GM21447 (cell line): ENCODE measurements around the gene MRTFB.
A peak's percentile ranks its signal among the peaks of the same experiment; 100 is the strongest.

Experiments
- ATAC-seq: cut with Tn5 transposase; IDR thresholded peaks from one replicate; pipeline ENCODE4 v1.9.1; 2021; ENCODE audit not compliant: unreplicated experiment

MRTFB gene

GRCh38 chr16:14280541-14280940 is 209.4 kb downstream of the MRTFB start:
- ATAC-seq, result no peak

DNA sequence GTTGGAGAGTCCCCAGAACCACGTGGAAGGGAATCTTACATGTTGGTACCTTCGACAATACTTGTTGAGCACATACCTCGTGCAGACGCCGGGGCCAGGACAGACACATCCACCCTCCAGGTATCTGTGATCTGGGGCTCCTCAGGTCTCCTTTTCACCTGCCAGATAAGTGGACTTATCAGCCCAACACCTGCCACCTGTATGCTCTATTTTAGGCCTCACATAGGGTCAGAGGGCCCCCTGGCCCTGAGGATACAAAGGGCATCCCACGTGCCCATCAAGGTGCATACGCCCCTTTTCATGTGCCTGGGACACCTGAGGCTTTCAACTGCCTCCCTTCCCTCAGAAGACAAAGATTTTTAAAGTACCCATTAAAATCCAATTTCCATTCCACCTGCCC is 212.7 kb downstream of the MRTFB start:
- ATAC-seq, result no peak

DNA sequence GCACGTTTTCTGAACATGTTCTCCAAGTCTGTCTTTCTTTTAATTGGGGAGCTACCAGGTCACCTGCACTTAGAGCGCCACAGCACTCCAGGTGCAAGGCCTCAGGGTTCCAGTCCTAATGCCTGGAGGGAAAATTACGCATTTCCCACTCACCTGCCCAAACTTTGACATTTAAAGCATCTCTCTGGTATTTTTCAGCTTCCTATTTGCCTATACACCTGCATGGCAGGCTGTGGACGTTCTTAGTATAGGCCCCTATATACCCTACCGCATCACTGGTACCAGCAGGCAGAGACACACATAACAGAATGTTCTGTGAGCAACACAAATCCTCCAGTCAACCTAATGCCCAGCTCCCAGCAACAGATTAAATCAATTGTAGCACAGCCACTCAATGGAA is 213.3 kb downstream of the MRTFB start:
- ATAC-seq, result no peak

- peak; percentile 38 for ATAC-seq
These were observed 213.9 kb downstream of the MRTFB start for GRCh38 chr16:14284930-14285512.

- ATAC-seq, result peak; percentile 61
These were observed 214.6 kb downstream of the MRTFB start for GRCh38 chr16:14285513-14286367.

GRCh38 chr16:14286368-14287230 is 215.5 kb downstream of the MRTFB start:
- peak; percentile 32 for ATAC-seq

DNA sequence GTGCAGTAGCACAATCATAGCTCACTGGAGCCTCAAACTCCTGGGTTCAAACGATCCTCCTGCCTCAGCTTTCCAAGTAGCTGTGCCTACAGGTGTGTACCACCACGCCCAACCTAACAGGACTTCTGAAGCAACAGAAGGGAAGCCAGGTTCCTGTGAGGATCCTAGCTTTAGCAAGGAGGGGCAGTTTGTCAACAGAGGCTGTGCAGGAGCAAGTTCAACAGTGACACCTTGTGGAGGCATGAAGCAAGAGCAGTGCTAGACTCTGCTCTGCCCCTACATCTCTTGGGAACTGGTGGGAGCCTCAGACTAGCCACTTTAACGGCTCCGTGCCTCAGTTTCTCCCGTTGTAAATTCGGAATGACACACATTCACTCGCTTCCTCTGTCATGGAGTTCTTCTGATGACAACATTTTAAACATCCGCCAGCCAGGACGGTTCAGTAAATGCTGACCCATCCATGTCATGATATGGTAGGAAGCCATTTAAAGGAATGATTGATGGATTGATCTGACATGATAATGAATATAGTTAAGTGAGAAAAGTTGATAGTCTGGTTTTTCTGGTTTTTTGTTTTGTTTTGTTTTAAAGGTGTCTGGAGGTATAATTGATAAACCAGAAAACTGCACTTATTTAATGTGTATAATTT is 218.7 kb downstream of the MRTFB start:
- ATAC-seq, result no peak

GRCh38 chr16:14291286-14291685 is 220.2 kb downstream of the MRTFB start:
- ATAC-seq, result no peak

GRCh38 chr16:14292051-14292825 is 221.1 kb downstream of the MRTFB start:
- no peak for ATAC-seq

DNA sequence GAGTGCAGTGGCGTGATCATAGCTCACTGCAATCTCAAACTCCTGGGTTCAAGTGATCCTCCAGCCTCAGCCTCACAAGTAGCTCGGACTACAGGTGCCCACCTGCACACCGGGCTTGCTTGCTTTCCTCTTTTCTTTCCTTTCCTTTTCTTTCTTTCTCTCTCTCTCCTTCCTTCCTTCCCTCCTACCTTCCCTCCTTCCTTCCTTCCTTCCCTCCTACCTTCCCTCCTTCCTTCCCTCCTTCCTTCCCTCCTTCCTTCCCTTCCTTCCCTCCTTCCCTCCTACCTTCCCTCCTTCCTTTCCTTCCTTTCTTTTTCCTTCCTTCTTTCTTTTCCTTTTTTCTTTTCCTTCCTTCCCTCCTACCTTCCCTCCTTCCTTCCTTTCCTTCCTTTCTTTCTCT is 225.5 kb downstream of the MRTFB start:
- no peak for ATAC-seq

DNA sequence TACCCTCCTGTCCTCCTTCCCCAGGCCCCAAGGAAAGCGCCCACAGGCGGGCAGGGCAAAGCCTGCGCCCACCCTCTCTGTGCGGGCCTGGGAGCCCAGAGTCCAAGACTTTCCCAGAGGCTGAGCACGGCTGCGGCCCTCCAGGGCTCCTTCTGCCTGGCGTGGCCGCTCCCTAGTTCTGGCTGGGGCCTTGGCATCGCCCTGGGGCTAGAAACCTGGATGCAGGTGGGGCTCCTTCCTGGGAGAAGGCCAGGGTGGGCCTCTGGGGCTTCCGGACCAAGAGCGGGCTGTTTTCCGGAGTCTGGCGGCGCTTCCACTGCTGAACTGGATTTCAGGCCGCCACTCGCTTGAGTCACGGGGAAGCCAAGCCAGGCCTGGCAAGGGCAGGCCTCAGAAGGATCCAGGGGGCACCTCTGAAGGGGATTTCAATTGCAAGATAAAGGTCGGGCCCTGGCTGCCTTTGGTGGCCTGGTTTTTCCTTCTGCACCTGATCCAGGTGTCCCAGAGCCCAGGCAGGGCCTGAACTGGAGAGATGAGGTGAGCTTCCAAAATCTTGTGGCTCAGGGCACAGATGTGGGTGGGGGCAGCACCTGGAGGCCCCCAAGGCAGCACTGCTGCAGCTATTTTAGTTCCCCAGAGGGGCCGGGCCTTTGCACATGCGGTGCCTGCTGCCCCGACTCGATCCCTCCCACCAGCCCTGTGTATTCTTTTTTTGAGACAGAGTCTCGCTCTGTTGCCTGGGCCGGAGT is 227.4 kb downstream of the MRTFB start:
- ATAC-seq, result no peak

DNA sequence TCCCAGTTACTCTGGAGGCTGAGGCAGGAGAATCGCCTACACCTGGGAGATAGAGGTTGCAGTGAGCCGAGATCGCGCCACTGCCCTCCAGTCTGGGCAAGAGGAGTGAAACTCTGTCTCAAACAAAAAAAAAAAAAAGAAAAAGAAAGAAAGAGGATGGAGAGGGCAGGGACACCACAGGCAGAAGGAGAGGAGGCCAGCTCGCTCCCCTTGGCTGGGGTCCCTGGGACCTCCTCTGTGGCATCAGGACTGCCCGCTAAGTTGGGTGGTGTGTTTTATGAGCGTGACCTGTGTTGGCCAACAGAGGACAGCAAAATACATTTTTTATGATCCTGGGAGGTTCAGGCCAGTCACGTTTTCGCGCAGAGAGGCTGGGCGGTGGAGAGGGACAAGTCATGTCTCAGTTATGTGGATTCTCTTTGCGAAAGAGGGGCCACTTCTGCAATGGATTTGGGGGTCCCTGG is 229.6 kb downstream of the MRTFB start:
- peak; percentile 42 for ATAC-seq

- ATAC-seq, result peak; percentile 23
These were observed 230.3 kb downstream of the MRTFB start for GRCh38 chr16:14301169-14302030.

DNA sequence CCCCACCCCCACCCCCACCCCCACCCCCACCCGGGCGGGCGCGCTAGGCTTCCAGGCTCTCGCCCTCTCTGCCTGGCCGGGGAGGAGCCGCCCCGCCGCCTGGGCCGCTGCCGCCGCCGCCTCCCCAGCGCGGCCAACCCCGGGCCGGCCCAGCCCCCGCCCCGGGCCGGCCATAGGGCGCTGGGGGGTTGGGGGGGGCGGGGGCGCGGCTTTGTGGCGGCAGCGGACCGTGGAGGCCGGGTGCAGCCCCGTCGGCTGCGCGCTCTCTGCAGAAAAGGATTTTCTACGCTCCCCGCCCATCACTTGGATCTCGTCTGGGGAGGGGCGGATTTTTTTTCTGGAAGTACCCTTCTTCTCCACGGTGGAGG is 230.9 kb downstream of the MRTFB start:
- ATAC-seq, result peak; percentile 45

DNA sequence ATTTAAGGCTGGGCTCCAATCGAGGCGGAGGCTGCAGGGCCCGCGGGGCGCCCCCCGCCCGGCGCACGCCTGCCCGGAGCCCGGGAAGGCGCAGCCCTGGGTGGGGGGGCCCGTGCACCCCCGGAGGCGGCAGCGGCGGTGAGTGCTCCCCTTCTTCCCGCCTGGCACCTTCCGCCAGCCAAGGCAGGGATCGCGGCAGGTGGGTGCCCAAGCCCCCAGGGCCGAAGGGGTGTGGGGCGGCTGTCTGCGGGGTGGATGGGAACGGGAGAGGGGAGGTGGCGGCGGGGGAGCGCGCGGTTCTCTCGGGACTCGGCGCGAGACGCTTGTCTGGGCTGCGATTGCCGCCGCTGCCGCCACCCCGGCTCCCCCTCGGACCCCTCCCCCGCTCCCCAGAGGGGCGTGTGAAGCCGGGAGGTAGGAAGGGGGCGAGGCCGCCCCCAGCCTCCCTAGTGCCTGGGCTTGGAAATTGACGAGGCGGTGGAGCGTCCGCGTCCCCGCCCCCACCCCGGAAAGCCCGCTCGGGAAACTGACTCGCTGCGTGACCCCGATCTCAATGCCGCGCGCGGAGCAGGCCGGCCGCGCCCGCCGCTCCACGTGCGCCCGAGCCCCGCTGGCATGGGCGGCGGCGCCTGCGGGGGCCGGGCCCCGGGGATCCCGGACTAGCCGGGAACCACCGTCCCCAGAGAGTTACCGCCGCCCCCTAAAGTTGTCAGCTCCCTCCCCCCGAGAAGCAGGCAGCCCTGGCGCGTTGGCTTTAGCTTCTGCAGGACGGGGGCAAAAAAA is 231.5 kb downstream of the MRTFB start:
- ATAC-seq, result peak; percentile 7

DNA sequence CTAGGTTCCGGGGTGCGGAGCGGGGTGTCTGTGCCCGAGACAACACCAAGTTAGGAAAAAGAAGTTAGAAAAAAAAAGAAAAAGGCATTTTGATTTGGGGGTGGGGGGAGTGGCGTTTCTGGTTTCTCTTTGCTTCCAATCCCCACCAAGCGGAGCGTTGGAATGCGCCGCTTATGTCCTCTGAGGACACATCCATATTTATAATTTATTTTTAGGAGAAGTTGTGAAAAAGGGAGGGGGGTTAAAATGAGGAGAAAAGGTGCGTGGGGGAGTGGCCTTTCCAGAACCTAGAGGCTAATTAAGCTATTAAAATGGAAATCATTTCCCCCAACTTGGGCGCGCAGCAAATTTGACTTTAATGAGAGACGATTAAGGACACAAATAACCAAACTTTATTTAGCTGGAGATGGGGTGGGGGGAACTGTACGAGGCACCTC is 232.1 kb downstream of the MRTFB start:
- no peak for ATAC-seq

GRCh38 chr16:14303639-14304394 is 232.7 kb downstream of the MRTFB start:
- no peak for ATAC-seq
